Measurements from ENCODE around the gene CIBAR2. TPM values are rescaled to one million over a fixed set of nuclear protein-coding genes. Genes with fewer than 3 reads are reported as not detected.

The CIBAR2 gene
- total and polyA plus RNA-seq, 2 experiments from 2014 or later: not detected

DNA sequence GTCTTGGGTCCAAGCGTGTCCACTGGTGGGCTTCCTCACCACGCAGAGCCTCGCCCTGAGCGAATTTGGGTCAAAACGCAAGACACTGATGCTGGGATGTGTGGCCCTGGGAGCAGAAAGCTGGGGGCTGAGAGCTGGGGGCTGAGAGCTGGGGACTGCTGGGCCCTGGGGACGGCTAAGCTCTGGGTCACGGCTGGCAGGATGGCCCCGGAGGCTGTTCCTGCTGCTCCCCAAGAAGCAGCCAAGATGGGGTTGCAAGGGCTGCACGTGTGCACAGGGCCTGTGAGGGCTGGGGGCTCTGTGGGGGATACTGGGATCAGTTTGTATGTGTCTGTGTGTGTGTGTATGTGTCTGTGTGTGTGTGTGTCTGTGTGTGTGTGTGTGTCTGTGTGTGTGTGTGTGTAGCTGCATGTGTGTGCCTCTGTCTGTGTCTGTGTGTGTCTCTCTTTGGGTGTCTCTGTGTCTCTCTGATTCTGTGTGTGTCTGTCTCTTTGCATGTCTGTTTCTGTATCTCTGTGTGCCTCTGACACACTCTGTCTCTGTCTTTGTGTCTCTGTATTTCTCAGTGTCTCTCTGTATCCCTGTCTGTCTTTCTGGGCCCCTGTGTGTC, 38.2 kb upstream of the CIBAR2 start:
- H2AFZ ChIP-seq: no peak overlapping the region
- H3K4me2 ChIP-seq: no peak overlapping the region
- no peak overlapping the region for H3K27ac ChIP-seq (ENCODE audit: low read depth)
- H3K9me2 ChIP-seq (ENCODE audit: insufficient read depth): no peaks in the 10 kb centered on the region
- no peak overlapping the region for H3K4me3 Mint-ChIP-seq
- TF ChIP-seq ZNF114 (CRISPR knock-in tag; IDR thresholded peaks at IDR 0.05) (no peak), POLR2AphosphoS5 (IDR thresholded peaks at IDR 0.05; ENCODE audit: low read depth) (no peak), NANOG (IDR thresholded peaks at IDR 0.05; ENCODE audit: borderline replicate concordance) (no peak), STAT1 (IDR thresholded peaks at IDR 0.05; ENCODE audit: unreplicated experiment) (no peak), EZH2 (IDR thresholded peaks at IDR 0.05; ENCODE audit: low read depth, unreplicated experiment) (no peak), CREB1 (CRISPR knock-in tag; IDR thresholded peaks at IDR 0.05; ENCODE audit: low read depth) (no peak)
- TF ChIP-seq, protein P1, sequence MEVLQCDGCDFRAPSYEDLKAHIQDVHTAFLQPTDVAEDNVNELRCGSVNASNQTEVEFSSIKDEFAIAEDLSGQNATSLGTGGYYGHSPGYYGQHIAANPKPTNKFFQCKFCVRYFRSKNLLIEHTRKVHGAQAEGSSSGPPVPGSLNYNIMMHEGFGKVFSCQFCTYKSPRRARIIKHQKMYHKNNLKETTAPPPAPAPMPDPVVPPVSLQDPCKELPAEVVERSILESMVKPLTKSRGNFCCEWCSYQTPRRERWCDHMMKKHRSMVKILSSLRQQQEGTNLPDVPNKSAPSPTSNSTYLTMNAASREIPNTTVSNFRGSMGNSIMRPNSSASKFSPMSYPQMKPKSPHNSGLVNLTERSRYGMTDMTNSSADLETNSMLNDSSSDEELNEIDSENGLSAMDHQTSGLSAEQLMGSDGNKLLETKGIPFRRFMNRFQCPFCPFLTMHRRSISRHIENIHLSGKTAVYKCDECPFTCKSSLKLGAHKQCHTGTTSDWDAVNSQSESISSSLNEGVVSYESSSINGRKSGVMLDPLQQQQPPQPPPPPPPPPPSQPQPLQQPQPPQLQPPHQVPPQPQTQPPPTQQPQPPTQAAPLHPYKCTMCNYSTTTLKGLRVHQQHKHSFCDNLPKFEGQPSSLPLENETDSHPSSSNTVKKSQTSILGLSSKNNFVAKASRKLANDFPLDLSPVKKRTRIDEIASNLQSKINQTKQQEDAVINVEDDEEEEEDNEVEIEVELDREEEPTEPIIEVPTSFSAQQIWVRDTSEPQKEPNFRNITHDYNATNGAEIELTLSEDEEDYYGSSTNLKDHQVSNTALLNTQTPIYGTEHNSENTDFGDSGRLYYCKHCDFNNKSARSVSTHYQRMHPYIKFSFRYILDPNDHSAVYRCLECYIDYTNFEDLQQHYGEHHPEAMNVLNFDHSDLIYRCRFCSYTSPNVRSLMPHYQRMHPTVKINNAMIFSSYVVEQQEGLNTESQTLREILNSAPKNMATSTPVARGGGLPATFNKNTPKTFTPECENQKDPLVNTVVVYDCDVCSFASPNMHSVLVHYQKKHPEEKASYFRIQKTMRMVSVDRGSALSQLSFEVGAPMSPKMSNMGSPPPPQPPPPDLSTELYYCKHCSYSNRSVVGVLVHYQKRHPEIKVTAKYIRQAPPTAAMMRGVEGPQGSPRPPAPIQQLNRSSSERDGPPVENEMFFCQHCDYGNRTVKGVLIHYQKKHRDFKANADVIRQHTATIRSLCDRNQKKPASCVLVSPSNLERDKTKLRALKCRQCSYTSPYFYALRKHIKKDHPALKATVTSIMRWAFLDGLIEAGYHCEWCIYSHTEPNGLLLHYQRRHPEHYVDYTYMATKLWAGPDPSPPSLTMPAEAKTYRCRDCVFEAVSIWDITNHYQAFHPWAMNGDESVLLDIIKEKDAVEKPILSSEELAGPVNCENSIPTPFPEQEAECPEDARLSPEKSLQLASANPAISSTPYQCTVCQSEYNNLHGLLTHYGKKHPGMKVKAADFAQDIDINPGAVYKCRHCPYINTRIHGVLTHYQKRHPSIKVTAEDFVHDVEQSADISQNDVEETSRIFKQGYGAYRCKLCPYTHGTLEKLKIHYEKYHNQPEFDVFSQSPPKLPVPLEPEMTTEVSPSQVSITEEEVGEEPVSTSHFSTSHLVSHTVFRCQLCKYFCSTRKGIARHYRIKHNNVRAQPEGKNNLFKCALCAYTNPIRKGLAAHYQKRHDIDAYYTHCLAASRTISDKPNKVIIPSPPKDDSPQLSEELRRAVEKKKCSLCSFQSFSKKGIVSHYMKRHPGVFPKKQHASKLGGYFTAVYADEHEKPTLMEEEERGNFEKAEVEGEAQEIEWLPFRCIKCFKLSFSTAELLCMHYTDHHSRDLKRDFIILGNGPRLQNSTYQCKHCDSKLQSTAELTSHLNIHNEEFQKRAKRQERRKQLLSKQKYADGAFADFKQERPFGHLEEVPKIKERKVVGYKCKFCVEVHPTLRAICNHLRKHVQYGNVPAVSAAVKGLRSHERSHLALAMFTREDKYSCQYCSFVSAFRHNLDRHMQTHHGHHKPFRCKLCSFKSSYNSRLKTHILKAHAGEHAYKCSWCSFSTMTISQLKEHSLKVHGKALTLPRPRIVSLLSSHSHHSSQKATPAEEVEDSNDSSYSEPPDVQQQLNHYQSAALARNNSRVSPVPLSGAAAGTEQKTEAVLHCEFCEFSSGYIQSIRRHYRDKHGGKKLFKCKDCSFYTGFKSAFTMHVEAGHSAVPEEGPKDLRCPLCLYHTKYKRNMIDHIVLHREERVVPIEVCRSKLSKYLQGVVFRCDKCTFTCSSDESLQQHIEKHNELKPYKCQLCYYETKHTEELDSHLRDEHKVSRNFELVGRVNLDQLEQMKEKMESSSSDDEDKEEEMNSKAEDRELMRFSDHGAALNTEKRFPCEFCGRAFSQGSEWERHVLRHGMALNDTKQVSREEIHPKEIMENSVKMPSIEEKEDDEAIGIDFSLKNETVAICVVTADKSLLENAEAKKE (CRISPR knock-in tag; IDR thresholded peaks at IDR 0.05): no peak
- TF ChIP-seq, protein P2, sequence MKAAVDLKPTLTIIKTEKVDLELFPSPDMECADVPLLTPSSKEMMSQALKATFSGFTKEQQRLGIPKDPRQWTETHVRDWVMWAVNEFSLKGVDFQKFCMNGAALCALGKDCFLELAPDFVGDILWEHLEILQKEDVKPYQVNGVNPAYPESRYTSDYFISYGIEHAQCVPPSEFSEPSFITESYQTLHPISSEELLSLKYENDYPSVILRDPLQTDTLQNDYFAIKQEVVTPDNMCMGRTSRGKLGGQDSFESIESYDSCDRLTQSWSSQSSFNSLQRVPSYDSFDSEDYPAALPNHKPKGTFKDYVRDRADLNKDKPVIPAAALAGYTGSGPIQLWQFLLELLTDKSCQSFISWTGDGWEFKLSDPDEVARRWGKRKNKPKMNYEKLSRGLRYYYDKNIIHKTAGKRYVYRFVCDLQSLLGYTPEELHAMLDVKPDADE (IDR thresholded peaks at IDR 0.05): no peak
- H3K4me1 Mint-ChIP-seq: peaks cover 3% of the 10 kb centered on the region; the same call in 2 of the 3 replicates
- peaks cover 3% of the 10 kb centered on the region; the same call in 2 of the 3 replicates for H3K9me3 Mint-ChIP-seq
- H4K20me1 ChIP-seq (replicated peaks; ENCODE audit: insufficient read depth): no peaks in the 10 kb centered on the region
- H3K27me3 ChIP-seq (ENCODE audit: insufficient read depth): no peaks in the 10 kb centered on the region
- no peak overlapping the region for H3K27ac Mint-ChIP-seq
- peaks cover 15% of the 10 kb centered on the region for H3K27me3 Mint-ChIP-seq (ENCODE audit: insufficient read depth, low read depth, poor library complexity)
- H3K79me2 ChIP-seq (replicated peaks; ENCODE audit: insufficient read depth): no peaks in the 10 kb centered on the region
- H3K4me1 ChIP-seq (ENCODE audit: insufficient read depth): no peaks in the 10 kb centered on the region
- ATAC-seq: no peak
- H3F3A ChIP-seq (replicated peaks; ENCODE audit: low read depth): no peaks in the 10 kb centered on the region
- no peaks in the 10 kb centered on the region for H3K36me3 ChIP-seq (ENCODE audit: insufficient read depth)
- no peak for DNase-seq (ENCODE audit: low spot score)
- no peaks in the 10 kb centered on the region for H3K36me3 Mint-ChIP-seq (ENCODE audit: low read depth)
- H3K4me3 ChIP-seq: no peak overlapping the region
